WTC11 (cell line): ENCODE data around the gene SNHG17. TPM values are rescaled to one million over a fixed set of nuclear protein-coding genes. Genes with fewer than 3 reads are reported as not detected.
A peak's percentile ranks its signal among the peaks of the same experiment; 100 is the strongest.

Source experiments
- CTCF ChIP-seq: fragments of 200-600 bp; IDR thresholded peaks from 2 replicates; pipeline ENCODE4 v1.8.0; 2022; ENCODE audit warnings: antibody characterized with exemption
- E2F1 ChIP-seq: sonication (generic); formaldehyde crosslinking; IDR thresholded peaks from 2 replicates; pipeline ENCODE4 v1.8.0; 2022; ENCODE audit warnings: mild to moderate bottlenecking, missing genetic modification reagents
- ELF4 ChIP-seq: sonication (generic); formaldehyde crosslinking; IDR thresholded peaks from 2 replicates; pipeline ENCODE4 v1.8.1; 2022; ENCODE audit warnings: low read depth, mild to moderate bottlenecking, moderate library complexity, missing genetic modification reagents
- ETV6 ChIP-seq: sonication (generic); formaldehyde crosslinking; IDR thresholded peaks from 2 replicates; pipeline ENCODE4 v1.8.1; 2022; ENCODE audit warnings: mild to moderate bottlenecking, missing genetic modification reagents
- FOXJ3 ChIP-seq: sonication (generic); formaldehyde crosslinking; IDR thresholded peaks from 2 replicates; pipeline ENCODE4 v1.9.0; 2021; ENCODE audit warnings: missing genetic modification reagents, mild to moderate bottlenecking, borderline replicate concordance
- FOXP1 ChIP-seq: sonication (generic); formaldehyde crosslinking; IDR thresholded peaks from 2 replicates; pipeline ENCODE4 v1.8.0; 2022; ENCODE audit warnings: missing genetic modification reagents, mild to moderate bottlenecking, moderate library complexity, borderline replicate concordance
- FOXP4 ChIP-seq: sonication (generic); formaldehyde crosslinking; IDR thresholded peaks from 2 replicates; pipeline ENCODE4 v1.8.0; 2022; ENCODE audit warnings: mild to moderate bottlenecking, missing genetic modification reagents
- GABPB1 ChIP-seq: sonication (generic); formaldehyde crosslinking; IDR thresholded peaks from 2 replicates; pipeline ENCODE4 v1.8.1; 2023; ENCODE audit warnings: mild to moderate bottlenecking, missing genetic modification reagents
- HMGA2 ChIP-seq: fragments of 250-450 bp; sonication (Bioruptor Pico); IDR thresholded peaks from 2 replicates; pipeline ENCODE4 v1.4.0; 2021; ENCODE audit warnings: mild to moderate bottlenecking, moderate library complexity
- HMGXB4 ChIP-seq: sonication (generic); formaldehyde crosslinking; IDR thresholded peaks from 2 replicates; pipeline ENCODE4 v1.8.1; 2023; ENCODE audit warnings: mild to moderate bottlenecking, moderate library complexity, missing genetic modification reagents
- JUN ChIP-seq: sonication (generic); formaldehyde crosslinking; IDR thresholded peaks from 2 replicates; pipeline ENCODE4 v1.8.0; 2023; ENCODE audit warnings: mild to moderate bottlenecking, missing genetic modification reagents
- MAX ChIP-seq: sonication (generic); formaldehyde crosslinking; IDR thresholded peaks from 2 replicates; pipeline ENCODE4 v1.8.0; 2022; ENCODE audit warnings: mild to moderate bottlenecking, missing genetic modification reagents
- PRDM15 ChIP-seq: sonication (generic); formaldehyde crosslinking; IDR thresholded peaks from 2 replicates; pipeline ENCODE4 v1.8.0; 2022; ENCODE audit warnings: missing genetic modification reagents
- SOX15 ChIP-seq: fragments of 250-450 bp; sonication (Bioruptor Pico); IDR thresholded peaks from 2 replicates; pipeline ENCODE4 v1.9.0; 2021; ENCODE audit warnings: mild to moderate bottlenecking
- USF1 ChIP-seq: sonication (generic); formaldehyde crosslinking; IDR thresholded peaks from 2 replicates; pipeline ENCODE4 v1.8.0; 2022; ENCODE audit warnings: mild to moderate bottlenecking, missing genetic modification reagents
- ZBTB43 ChIP-seq: sonication (generic); formaldehyde crosslinking; IDR thresholded peaks from 2 replicates; pipeline ENCODE4 v1.8.1; 2023; ENCODE audit warnings: mild to moderate bottlenecking, missing genetic modification reagents
- ZNF281 ChIP-seq: sonication (generic); formaldehyde crosslinking; IDR thresholded peaks from 2 replicates; pipeline ENCODE4 v1.8.0; 2023; ENCODE audit warnings: mild to moderate bottlenecking, missing genetic modification reagents
- ZNF416 ChIP-seq: fragments of 250-450 bp; sonication (Bioruptor Pico); IDR thresholded peaks from 2 replicates; pipeline ENCODE4 v1.9.0; 2021; ENCODE audit warnings: mild to moderate bottlenecking, inconsistent platforms
- ZNF425 ChIP-seq: fragments of 250-450 bp; sonication (Bioruptor Pico); conservative IDR thresholded peaks from 2 replicates; pipeline ENCODE4 v1.9.0; 2021; ENCODE audit warnings: mild to moderate bottlenecking
- total RNA-seq: library from RNA; stranded (reverse); gene quantifications from 3 replicates; pipeline ENCODE4 v1.2.3, GENCODE V29; 2021

Gene SNHG17
- total RNA-seq, 1 experiment from 2014 or later = 71.6 TPM

GRCh38 chr20:38434770-38435554 is at the start of gene SNHG17 (continued):
- TF ChIP-seq CTCF (peak; percentile 97), HMGA2 (CRISPR knock-in tag) (no peak), ZNF425 (CRISPR knock-in tag) (no peak), ZBTB43 (CRISPR knock-in tag) (peak; percentile 92; the same call in 1 of the 2 replicates), ZNF416 (CRISPR knock-in tag) (no peak), PRDM15 (CRISPR knock-in tag) (peak; percentile 53; the same call in 1 of the 2 replicates), FOXJ3 (CRISPR knock-in tag) (no peak), JUN (peak; percentile 57; the same call in 1 of the 2 replicates), USF1 (CRISPR knock-in tag) (peak; percentile 73), MAX (CRISPR knock-in tag) (peak; percentile 99), FOXP1 (CRISPR knock-in tag) (peak; percentile 97), E2F1 (CRISPR knock-in tag) (peak; percentile 45; the same call in 1 of the 2 replicates), FOXP4 (CRISPR knock-in tag) (peak; percentile 86), ELF4 (CRISPR knock-in tag) (peak; percentile 88; the same call in 1 of the 2 replicates), HMGXB4 (CRISPR knock-in tag) (peak; percentile 95), SOX15 (CRISPR knock-in tag) (no peak), ZNF281 (CRISPR knock-in tag) (0 out of 2 replicates have a peak, but pooled peaks have one; percentile 12), GABPB1 (CRISPR knock-in tag) (peak; percentile 93), ETV6 (CRISPR knock-in tag) (peak; percentile 97)
